HG02981 (cell line): ENCODE results near the gene CLEC20A.

Experiments
- ATAC-seq: cut with Tn5 transposase; IDR thresholded peaks from one replicate; pipeline ENCODE4 v1.9.1; 2021; ENCODE audit warnings: mild to moderate bottlenecking, moderate library complexity; ENCODE audit not compliant: unreplicated experiment

Gene CLEC20A

DNA sequence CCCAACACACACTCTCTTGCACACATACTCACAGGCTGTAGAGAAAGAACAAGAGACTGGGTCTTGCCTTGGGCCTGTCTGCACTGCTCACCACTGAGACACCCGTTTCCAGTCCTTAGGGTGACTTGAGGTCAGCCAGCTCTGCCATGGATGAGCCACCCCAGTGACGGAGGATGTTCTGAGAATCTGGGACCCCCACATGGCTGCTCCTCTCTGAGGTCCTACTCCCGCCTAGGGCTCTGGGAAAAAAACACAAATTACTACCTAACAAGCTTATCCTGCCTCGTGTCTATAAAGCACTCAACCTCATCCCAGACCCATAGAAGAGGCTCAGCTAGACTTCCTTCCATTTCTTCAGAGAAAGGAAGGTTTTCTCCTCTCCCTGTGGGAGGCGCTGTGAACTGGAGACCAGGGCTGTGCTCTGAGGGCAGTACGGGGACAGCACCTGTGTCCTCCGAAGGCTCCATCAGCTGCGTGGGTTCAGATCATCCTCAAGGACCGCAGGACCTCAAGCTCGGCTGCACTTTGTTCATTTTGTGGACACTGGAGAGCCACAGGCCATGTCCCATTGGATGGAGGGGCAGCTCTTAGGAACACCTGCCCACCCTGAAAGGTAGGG is 4.3 kb upstream of the CLEC20A start:
- ATAC-seq, result no peak

DNA sequence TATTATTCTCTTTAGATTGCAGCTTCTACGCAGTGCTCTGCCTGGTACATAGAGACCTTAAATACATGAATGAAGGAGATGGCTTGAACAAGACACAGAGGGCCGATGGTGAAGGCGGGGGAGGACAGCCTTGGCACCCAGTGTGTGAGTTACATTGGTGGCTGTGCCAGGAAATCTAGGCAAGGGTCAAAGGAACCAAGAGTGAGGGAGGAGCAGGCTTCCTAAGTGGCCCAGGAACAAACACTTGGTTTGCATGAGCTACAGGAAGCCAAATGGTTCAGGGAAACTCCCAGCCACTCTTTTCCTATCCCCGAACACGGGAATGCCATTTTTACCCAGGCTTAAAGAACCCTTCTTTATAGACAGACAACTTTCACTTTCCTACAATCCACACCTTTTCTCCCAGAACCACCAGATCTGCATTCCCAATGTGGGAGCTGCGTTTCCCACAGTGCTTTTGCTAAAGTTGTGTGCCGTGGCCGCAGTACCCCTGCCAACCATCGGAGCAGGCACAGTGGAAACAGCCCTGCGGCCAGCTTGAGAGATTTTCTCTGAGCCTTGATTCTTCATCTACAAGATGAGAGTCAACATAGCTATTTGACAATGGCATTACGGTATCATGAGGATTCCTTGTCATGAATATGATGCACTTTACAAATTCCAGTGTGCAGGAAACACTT is 3.5 kb upstream of the CLEC20A start:
- ATAC-seq, result no peak

DNA sequence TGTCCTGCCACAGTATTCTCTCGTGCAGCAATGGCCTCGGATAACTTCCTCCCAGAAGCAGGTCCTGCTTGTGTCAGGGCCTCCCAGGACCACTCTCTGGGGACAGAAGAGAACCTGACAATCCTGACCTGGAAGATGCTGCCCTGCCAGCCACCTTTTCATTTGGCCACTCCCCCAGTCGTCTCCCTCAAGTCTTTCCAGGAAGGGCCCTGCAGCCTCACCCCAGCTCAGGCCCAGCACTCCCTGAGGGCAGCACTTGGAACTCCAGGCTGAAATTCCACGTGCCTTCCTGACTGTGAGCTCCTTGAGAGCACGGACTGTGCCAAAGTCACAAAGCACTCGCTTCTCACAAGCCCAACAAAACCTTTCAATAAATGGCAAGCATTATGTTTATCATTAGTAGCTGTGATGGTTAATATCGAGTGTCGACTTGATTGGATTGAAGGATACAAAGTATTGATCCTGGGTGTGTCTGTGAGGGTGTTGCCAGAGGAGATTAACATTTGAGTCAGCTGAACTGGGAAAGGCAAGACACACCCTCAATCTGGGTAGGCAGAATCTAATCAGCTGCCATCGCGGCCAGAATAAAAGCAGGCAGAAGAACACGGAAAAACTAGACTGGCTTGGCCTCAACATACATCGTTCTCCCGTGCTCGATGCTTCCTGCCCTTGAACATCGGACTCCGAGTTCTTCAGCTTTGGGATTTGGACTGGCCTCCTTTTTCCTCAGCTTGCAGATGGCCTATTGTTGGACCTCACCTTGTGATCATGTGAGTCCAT is 2.3 kb upstream of the CLEC20A start:
- ATAC-seq, result no peak

DNA sequence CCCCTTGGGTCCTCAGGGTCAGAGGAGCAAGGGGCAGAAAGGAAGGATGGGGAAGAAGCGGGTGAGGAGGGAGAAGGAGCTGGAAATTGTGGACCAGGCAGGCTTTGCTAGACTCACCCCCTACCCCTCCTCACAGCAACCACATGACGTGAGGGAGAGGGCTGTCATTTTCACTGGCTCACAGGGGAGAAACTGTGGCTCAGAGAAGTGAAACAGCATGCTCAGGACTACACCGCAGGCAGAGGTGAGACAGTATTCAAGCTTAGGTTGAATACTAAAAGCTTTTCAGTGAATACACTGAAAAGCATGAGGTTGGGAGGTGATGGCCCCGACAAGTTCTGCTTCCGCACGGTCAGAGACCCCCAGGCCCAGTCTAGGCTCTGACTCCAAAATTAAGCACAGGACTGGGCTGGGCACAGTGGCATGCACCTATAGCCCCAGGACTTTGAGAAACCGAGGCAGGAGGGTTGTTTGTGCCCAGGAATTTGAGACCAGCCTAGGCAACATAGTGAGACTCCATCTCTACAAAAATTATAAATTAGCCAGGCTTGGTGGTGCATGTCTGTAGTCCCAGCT is 1.2 kb upstream of the CLEC20A start:
- ATAC-seq, result no peak

DNA sequence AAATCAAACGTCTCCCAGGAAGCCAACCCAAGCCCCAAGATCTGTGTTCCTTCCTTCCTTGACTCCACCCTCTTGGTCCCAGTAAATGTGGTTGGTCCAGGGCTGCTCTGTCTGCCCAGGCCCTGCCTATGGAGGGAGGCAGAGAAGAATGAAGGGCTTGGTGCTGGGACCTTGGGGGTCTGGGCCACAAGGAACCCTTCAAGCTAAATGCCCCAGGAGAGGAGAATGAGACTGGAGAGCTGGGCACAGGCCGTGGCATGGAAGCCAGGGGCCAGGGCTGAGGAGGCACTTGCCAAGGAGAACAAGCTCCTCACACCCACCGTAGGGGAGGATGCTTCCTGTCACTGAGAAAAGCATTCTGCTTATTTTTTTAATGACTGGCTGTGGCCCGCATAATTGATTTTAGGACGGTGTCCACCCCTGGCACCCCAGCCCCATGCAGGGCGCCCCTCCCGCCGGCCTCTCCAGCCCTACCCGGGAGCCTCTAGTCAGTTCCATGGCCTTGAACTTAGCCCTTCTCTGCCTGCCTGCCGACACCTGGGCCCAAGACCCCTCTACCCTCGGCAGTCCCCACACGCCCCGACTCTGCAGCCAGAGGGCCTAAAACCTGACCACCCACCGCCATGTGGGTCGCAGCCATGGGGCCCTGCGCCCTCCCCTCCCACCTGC is 889 bp downstream of the CLEC20A start:
- ATAC-seq, result no peak

DNA sequence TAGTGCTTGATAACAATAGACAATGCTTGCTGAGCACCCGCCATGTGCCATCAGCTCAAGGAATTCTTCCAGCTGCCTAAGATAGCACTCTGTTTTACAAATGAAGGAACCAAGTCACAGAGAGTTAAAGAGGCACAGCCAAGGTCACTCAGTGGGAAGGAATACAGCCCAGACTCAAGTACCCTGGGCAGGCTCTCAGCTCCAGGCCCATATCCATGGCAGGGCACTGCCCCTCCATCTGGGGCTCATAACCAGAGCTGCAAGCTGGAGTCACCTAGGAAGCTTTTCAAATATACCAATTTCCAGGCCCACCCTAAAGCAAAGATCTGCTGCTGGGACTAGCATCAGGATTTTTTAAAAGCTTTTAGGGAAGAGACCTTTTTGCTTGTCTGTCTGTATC is 1.6 kb downstream of the CLEC20A start:
- no peak for ATAC-seq

DNA sequence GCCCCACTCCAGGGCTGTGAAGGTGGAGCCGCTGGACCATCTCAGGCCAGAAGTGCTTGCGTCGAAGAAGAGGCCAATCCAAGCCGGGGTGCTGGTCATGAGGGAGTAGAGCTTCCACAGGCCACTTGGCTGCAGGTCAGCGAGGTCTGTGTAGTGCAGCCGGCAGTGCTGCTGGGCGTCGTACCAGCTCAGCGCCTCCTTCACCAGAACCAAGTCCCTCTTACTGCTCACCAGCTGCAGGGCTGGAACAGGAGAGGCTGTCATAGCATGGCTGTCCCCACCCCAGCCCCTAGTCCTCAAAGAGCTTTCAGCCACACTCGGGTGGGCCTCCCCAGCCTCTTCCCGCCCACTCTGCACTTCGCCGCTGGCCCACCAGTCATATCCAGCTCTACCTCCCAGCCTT is 2.2 kb downstream of the CLEC20A start:
- ATAC-seq, result no peak

DNA sequence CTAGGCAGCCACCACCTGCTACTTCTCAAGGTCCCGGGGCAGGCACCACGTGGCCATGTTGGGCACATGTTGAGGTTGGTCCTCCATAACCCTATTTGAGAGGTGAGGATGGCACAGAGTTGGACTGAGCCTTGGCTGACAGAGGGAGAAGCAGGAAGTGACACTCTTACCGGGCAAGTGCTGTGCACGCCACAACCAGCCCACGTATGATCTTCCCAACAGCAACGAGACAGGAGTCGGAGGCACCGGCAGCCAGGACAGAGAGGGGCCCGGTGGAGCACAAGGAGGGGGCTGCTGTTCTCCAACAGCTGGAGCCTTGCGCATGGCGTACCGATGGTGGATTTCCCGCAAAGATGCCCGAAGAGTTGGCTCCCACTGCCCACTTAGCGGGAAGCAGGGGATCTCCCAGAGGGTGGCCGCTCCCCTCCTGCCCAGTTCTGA is 3.4 kb downstream of the CLEC20A start:
- no peak for ATAC-seq

DNA sequence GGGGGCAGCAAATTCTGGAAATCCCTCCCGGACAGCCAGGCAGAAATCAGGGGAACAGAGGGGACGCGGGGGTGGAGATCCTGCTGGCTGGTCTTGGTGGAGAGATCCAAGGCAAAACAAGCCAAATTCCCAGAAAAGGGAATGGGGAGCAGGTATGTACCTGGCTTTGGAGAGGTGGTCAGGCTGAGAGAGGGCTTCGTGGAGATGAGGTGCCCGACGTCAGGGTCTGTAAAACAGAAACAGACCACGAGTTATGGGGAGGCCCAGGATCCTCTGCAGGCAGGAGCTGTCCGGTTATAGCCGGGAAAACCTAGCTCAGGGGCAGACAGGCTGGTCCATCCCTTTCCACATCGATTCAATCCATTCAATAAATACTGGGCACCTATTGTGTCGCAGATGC is 4.4 kb downstream of the CLEC20A start:
- ATAC-seq, result no peak

DNA sequence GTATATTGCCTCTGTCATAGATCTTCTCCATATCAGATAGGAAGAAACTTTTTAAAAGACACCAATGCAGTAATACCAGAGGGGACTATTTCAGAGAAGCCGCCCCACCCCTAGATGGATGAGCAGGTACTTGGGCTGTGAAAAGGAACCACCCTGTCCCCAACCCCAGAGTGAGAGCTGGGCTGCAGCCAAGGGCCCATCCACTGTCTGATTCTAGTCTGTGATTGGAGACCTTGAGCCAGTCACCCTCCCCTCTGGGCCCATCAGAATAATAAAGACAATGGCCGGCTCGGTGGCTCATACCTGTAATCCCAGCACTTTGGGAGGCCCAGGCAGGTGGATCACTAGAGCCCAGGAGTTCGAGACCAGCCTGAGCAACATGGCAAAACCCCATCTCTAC is 5.0 kb downstream of the CLEC20A start:
- no peak for ATAC-seq

DNA sequence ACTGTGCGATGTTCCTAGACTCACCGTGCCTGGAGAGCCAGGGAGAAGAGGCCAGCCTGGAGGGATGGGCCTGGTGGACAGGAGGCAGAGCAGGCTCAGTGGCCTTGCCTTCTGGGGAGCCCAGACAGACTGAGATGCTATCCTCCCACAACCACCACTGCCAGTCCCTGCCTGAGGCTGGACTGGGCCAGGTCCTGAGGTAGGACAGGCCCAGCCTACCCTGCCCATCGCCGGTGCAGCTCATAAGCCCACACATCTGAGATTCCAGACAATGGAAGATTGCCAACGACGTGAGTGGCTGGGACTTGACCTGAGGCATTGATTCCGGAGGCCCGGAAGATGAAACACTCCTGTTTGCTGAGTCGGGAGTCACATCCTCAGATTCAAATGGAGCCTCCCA is 5.8 kb downstream of the CLEC20A start:
- ATAC-seq, result no peak

DNA sequence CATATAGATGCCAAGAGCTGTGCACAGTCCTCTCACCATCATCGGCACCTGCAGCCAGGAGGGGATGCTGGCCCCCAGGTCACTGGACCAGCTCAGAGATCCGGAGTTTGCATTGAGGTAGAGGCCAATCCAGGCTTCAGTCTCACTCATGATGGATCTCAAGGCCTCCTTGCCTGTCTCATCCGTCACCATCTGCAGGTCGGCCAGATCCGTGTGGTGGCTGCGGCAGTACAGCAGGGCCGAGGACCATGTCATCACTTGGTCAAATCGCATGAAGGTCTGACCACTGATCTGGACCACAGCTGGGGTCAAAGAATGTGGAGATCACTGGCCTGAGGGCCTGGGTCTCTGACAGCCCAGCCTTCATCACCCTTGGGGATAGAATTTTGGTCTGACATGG is 6.6 kb downstream of the CLEC20A start:
- no peak for ATAC-seq

DNA sequence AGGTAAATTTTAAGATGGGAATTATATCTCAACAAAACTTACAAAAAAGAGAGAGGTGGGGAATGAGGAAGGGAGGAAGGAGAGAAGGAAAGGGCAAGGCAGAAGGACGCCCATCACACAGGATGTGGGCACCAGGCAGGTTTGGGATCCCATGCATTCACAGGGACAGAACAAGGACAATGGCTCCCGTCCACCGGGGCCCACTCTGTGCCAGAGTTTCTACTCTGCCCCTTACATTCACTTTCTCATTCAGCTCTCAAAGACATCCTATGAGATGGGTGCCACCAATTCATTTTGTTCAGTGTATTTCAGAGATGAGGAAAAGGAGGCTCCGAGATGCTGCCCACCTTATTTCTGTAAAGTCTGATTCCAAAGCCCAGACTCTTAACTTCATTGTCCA is 7.4 kb downstream of the CLEC20A start:
- no peak for ATAC-seq

DNA sequence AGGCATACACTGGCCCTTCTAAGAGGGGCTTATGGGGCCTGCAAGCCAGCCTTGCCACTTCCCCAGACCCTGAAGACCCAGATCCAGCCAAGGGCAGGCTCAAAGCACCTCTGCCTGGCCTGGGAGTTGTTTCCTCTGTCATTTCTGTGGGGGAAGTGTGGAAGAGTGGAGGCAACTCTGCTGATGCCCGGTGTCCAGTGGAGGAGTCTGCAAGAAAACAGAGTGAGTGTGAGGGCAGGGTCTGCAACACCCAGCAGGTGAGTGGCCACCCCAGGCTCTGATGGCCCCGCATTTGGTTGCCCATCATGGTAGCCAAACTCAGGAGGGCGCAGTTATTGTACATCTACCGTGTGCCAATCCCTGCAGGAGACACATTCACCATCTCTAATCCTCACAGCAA is 8.4 kb downstream of the CLEC20A start:
- ATAC-seq, result no peak

DNA sequence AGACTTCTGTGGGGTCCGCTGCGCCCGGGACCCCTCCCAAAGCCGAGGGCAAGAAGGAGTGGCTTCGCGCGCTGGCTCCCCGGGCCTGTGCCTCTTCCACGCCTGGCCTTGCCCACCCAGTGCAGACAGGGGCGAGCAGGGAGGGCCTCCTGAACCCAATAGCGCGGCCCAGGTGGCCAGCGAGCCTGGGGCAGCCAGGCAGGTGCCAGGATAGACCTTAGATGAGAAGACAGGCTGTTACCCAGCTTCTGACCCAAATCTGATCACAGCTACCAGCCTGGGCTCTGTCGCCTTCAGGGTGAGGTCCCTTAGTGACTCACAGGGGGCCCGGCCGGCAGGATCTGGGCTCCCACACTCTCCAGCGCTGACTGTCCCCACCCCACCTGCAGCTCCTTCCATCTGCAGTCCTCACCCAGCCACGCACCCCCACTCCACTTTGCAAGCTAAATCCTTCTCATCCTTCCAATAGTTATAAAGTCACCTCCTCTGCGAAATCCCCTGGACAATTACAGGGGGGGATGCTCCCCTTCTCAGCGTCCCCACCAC is 9.6 kb downstream of the CLEC20A start:
- no peak for ATAC-seq

DNA sequence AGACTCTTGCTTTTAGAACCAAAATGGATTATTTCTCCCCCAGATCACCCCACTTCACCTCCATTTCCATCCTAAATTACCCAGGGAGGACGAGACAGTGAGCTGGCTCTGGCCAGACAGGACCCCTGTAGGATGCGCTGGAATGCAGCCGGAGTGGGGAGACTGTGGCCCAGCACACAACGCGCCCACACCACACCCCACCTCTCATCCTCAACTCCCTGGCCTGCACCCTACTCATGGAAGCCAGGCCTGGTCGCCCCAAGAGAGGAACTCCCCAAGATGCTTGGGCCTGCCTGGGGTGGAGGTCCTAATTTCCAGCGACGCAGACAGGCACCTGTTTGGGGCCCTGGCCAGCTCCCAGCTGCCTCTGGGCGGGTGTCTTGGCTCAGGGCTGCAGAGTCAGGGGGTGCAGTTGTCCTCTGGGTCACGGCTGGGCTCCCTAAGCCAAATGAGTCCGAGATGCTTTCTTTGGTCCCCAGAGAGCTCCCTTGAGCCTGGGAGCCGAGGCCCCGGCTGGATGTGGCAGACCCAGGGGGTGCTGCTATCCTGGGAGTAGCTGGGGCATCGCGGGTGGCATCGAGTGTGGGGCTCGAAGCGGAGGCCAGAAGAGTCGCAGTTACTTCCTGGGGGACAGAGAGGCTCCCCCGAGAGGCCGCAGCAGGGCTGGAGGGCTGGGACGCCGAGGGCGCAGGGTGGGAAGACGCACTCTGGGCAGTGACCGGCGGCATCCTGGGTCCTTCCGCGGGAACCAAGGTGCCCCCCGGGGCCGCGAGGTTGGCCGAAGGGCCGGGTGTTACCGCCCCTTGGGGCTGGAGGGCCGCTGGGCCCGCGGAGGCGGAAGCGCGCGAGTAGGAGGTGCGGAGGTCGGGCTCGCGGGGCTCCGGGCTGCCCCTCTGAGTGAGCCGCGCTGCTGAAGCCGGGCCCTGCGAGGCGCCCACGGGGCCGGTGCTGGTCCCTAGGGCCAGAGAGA is 10.4 kb downstream of the CLEC20A start:
- no peak for ATAC-seq

DNA sequence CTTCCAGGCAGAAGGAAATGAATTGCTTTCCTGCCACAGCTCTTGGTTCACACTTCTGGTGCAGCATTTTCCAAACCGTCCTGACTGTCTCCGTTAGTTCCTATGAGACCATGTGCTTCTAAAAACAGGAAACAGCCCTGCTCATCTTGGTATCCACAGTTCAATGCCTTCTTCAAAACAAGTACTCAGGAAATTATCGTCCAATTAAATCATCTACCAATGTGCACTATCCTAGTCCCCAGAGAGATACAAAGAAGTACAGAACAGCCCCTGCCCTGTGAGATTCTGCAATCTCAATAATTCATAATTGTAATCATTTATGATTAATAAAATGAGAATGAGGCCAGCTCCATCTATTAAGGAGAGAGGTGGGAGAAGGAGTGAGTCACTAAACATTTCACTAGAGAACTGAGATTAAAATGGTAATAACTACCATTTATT is 11.2 kb downstream of the CLEC20A start:
- no peak for ATAC-seq

DNA sequence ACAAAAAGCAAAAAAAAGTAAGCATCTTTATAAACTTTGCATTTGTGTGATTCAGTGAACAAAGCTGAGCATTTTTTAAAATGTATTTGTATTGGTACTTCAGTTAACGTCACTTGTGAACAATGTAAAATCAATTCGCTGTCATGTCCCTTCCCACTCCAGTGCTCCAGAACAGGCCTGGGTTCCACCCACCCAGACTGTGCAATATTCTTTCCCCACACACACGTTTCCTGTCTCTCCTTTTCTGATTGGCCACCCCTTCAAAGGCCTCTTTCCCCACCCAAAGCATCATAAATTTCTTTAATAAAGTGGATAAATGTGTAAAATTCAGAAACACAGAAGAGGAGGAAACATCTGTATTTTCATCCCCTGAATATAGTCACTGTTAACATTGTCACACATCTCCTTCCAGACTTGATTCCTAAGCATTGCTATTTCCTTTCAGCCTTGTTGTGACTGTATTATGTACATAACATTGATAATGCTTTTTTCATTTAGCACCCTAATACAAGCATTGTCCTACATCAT is 12.0 kb downstream of the CLEC20A start:
- no peak for ATAC-seq

DNA sequence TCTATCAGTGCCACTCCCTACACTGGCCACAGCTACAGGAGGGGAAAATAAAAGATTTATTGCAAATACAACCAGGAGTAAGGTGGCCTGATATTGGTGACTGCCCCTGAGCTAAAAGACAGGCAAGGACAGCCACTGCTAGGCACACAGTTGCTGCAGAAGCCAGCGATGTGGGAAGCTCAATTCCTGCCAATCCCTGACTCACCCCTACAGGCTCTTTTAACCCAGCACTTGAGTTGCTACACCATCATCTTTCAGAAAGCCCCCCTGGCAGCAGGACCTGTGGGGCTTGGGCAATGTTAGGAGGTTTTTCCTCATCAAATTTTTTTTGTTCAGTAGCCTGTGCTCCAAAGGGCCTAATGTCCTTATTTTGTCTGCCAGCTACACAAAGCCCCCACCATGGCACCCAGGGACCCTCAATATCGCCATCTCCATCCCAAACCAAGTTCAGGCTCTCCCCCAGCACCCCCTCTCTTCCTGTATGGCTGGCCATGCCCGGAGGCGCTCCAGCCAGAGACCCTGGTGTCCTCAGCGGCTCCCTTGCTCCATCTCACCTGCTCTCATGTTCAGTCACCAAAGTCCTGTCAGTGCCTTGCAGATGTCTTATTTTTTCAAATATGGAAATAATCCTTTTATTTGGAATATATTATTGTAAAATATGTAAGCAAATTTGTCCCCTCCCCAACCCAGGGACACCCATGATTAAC is 13.4 kb downstream of the CLEC20A start:
- no peak for ATAC-seq
